Measurements from ENCODE around the gene CAPN14.

CAPN14 gene

DNA sequence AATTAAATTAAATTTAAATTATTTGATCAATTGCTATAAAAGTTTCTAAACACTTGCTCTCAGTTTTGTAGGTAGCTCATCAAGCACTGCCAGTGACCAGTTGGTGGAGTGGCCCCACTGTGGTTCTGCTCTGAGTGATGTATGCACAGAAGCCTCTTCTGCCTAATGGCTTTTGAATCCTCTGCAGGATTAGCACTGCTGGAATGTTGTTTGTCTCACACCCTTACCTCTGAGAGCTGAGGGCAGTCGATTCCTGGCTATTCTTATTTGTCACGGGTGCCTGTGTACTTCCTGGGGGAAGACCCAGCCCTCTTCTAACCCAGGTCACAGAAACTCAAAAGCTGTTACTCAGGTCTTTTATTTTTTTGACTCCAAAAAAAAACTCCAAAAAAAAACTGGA, 9.5 kb downstream of the CAPN14 start:
- H3K27ac ChIP-seq (ENCODE audit: low read depth, low read length): no peak overlapping the region
- H3K4me3 ChIP-seq (ENCODE audit: low read depth, low read length): no peak overlapping the region
- H3K36me3 ChIP-seq (ENCODE audit: insufficient read depth, low read length): no peaks in the 10 kb centered on the region
- no peak overlapping the region for H2AFZ ChIP-seq (ENCODE audit: low read length, unreplicated experiment)
- H3K27me3 ChIP-seq (ENCODE audit: insufficient read depth, low read length): no peaks in the 10 kb centered on the region; the same call in 1 of the 2 replicates
- no peaks in the 10 kb centered on the region for H3K79me2 ChIP-seq (ENCODE audit: control insufficient read depth, insufficient read depth, low read length, unreplicated experiment)
- H3K4me1 ChIP-seq (ENCODE audit: control insufficient read depth, insufficient read depth, low read length, unreplicated experiment): no peaks in the 10 kb centered on the region

DNA sequence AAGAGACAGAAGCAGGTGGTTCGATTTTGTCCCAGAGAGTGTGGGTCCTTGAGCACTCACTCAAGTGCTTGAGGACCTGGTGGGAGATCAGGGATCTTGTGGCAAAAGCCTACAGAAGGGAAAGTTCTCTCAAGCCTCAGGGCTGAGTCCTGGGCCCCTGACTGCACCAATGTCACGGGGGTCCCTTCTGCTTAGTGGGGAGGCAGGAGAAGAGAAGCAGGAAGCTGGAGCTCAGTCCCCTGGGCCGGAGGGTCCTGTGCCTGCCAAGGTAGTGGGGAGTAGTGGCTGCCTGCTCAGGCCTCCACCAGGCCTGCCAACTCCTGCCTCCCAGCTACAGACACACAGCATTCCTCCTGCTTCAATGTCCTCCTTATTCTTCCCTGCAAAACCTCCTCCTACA, 11.7 kb downstream of the CAPN14 start:
- Histone ChIP-seq H3K79me2 (ENCODE audit: control insufficient read depth, insufficient read depth, low read length, unreplicated experiment) (no peaks in the 10 kb centered on the region), H3K4me3 (ENCODE audit: low read depth, low read length) (no peak overlapping the region), H3K36me3 (ENCODE audit: insufficient read depth, low read length) (no peaks in the 10 kb centered on the region), H3K27ac (ENCODE audit: low read depth, low read length) (no peak overlapping the region), H2AFZ (ENCODE audit: low read length, unreplicated experiment) (no peak overlapping the region), H3K4me1 (ENCODE audit: control insufficient read depth, insufficient read depth, low read length, unreplicated experiment) (no peaks in the 10 kb centered on the region), H3K27me3 (ENCODE audit: insufficient read depth, low read length) (peaks cover 3% of the 10 kb centered on the region; the same call in 1 of the 2 replicates)

DNA sequence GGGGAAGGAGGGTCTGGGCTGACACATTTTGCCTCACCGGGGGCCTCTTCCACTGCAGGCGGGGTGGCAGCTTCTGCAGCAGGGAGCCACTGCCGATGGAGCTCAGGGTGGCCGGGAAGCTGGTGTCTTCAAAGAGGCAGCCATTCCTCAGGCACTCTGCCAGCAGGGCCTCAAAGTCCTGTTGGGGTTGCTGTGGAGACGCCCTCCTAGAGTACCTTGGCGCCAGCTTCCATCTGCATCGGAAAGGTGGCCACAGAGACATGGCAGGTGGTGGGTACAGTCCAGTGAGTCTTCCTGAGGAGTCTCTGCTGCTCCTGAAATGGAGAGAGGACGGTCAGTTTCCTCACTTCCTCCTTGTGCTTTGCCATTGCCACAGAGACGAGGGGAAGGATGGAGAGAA, 12.1 kb downstream of the CAPN14 start:
- H3K4me1 ChIP-seq (ENCODE audit: control insufficient read depth, insufficient read depth, low read length, unreplicated experiment): no peaks in the 10 kb centered on the region
- no peak overlapping the region for H2AFZ ChIP-seq (ENCODE audit: low read length, unreplicated experiment)
- peaks cover 3% of the 10 kb centered on the region; the same call in 1 of the 2 replicates for H3K27me3 ChIP-seq (ENCODE audit: insufficient read depth, low read length)
- H3K36me3 ChIP-seq (ENCODE audit: insufficient read depth, low read length): no peaks in the 10 kb centered on the region
- H3K27ac ChIP-seq (ENCODE audit: low read depth, low read length): no peak overlapping the region
- H3K79me2 ChIP-seq (ENCODE audit: control insufficient read depth, insufficient read depth, low read length, unreplicated experiment): no peaks in the 10 kb centered on the region
- no peak overlapping the region for H3K4me3 ChIP-seq (ENCODE audit: low read depth, low read length)

DNA sequence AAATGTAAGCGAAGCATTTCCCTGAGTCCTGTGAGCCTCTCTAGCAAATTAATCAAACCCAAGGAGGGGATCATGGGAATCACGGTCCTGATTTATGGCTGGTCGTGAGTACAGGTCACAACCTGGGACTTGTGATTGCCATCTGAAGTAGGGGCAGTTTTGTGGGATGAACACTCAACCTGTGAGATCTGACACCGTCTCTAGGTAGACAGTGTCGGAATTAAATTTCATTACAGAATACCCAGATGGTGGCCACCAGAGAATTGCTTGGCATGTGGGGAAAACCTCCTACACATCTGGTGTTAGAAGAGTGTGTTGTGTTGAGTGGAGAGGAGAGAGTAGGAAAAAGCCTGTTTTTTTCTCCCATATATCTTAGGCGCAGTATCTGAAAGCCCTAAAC, 12.5 kb downstream of the CAPN14 start:
- Histone ChIP-seq H3K4me1 (ENCODE audit: control insufficient read depth, insufficient read depth, low read length, unreplicated experiment) (no peaks in the 10 kb centered on the region), H3K27ac (ENCODE audit: low read depth, low read length) (no peak overlapping the region), H3K79me2 (ENCODE audit: control insufficient read depth, insufficient read depth, low read length, unreplicated experiment) (no peaks in the 10 kb centered on the region), H2AFZ (ENCODE audit: low read length, unreplicated experiment) (no peak overlapping the region), H3K4me3 (ENCODE audit: low read depth, low read length) (no peak overlapping the region), H3K27me3 (ENCODE audit: insufficient read depth, low read length) (peaks cover 3% of the 10 kb centered on the region; the same call in 1 of the 2 replicates), H3K36me3 (ENCODE audit: insufficient read depth, low read length) (no peaks in the 10 kb centered on the region)

DNA sequence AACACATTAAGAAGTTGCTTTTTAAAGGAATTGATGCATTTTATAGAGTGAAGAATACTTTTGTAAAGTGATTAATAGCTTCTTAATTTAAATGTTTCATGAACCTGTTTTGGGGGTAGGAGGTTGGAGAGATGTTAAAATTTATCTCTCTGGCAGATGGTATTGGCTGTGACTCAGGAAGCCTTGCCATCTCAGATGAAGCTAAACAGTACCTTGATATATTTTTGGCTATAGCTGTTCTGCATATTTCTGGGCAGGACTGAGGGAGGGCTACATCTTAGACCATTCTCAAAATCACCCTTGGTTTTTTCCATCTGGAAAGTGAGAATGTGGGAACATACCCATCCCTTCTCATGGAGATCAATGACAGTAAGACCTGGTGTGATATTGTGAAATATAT, 13.4 kb downstream of the CAPN14 start:
- H3K79me2 ChIP-seq (ENCODE audit: control insufficient read depth, insufficient read depth, low read length, unreplicated experiment): no peaks in the 10 kb centered on the region
- H2AFZ ChIP-seq (ENCODE audit: low read length, unreplicated experiment): no peak overlapping the region
- H3K36me3 ChIP-seq (ENCODE audit: insufficient read depth, low read length): no peaks in the 10 kb centered on the region
- no peaks in the 10 kb centered on the region for H3K4me1 ChIP-seq (ENCODE audit: control insufficient read depth, insufficient read depth, low read length, unreplicated experiment)
- H3K27me3 ChIP-seq (ENCODE audit: insufficient read depth, low read length): peaks cover 3% of the 10 kb centered on the region; the same call in 1 of the 2 replicates
- no peak overlapping the region for H3K4me3 ChIP-seq (ENCODE audit: low read depth, low read length)
- H3K27ac ChIP-seq (ENCODE audit: low read depth, low read length): no peak overlapping the region

DNA sequence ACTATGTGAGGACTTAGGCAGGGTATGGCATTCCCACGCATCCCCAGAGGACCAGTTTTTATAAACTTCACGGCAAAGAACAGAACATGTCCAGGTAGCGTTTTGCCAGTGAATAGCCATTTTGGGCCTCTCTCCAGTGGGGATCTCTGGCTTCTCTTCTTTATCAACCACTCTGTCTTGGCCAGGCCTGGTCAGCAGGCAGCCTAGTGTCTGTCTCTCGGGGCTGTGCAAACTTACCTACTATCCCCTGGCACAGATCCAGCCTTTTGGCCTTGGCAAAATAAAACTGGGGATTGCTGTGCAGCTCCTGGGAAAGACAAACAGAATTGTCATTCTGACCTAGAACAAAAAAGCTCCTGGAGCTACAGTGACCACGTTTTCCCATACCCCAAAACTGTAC, 14.5 kb downstream of the CAPN14 start:
- Histone ChIP-seq H3K36me3 (ENCODE audit: insufficient read depth, low read length) (no peaks in the 10 kb centered on the region), H2AFZ (ENCODE audit: low read length, unreplicated experiment) (no peak overlapping the region), H3K4me3 (ENCODE audit: low read depth, low read length) (no peak overlapping the region), H3K27ac (ENCODE audit: low read depth, low read length) (no peak overlapping the region), H3K4me1 (ENCODE audit: control insufficient read depth, insufficient read depth, low read length, unreplicated experiment) (no peaks in the 10 kb centered on the region), H3K27me3 (ENCODE audit: insufficient read depth, low read length) (peaks cover 3% of the 10 kb centered on the region; the same call in 1 of the 2 replicates), H3K79me2 (ENCODE audit: control insufficient read depth, insufficient read depth, low read length, unreplicated experiment) (no peaks in the 10 kb centered on the region)

DNA sequence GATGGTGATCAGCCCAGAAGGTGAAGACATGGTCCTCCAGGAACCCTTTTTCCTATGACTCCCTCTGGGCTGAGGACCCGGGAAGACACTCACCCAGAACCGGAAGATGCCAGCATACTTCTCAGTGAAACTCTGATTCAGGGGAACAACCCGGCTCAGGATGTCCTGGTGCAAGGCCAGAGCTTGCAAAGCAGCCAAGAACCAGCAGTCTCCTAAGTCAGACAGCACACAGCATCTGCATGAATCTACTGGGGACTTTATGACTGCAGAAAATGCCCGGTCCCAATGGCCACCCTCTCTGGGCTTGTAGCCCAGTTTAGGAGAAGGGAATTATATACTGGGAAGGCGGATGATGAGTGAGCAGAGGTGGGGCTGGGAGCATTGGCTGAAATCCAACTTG, 15.3 kb downstream of the CAPN14 start:
- Histone ChIP-seq H3K27ac (ENCODE audit: low read depth, low read length) (no peak overlapping the region), H3K4me3 (ENCODE audit: low read depth, low read length) (no peak overlapping the region), H3K79me2 (ENCODE audit: control insufficient read depth, insufficient read depth, low read length, unreplicated experiment) (no peaks in the 10 kb centered on the region), H2AFZ (ENCODE audit: low read length, unreplicated experiment) (no peak overlapping the region), H3K36me3 (ENCODE audit: insufficient read depth, low read length) (no peaks in the 10 kb centered on the region), H3K4me1 (ENCODE audit: control insufficient read depth, insufficient read depth, low read length, unreplicated experiment) (no peaks in the 10 kb centered on the region), H3K27me3 (ENCODE audit: insufficient read depth, low read length) (peaks cover 3% of the 10 kb centered on the region; the same call in 1 of the 2 replicates)

DNA sequence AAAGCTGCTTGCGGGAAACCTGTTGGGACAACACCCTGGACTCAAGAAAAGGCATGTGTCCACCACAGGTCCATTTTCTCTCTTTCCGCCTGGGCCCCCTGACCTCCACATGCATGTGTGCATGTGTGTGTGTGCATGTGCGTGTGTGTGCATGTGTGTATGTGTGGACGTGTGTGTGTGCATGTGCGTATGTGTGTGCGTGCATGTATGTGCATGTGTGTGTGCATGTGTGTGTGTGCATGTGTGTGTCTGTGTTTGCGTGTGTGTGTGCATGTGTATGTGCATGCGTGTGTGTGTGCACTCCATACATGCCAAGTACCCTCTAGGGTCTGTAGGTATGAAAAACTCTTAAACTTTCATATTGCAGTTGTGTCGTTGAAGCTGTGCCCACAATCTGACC, 16.3 kb downstream of the CAPN14 start:
- H2AFZ ChIP-seq (ENCODE audit: low read length, unreplicated experiment): no peak overlapping the region
- H3K79me2 ChIP-seq (ENCODE audit: control insufficient read depth, insufficient read depth, low read length, unreplicated experiment): no peaks in the 10 kb centered on the region
- no peak overlapping the region for H3K4me3 ChIP-seq (ENCODE audit: low read depth, low read length)
- H3K27me3 ChIP-seq (ENCODE audit: insufficient read depth, low read length): peaks cover 6% of the 10 kb centered on the region; the same call in 1 of the 2 replicates
- no peaks in the 10 kb centered on the region for H3K4me1 ChIP-seq (ENCODE audit: control insufficient read depth, insufficient read depth, low read length, unreplicated experiment)
- H3K27ac ChIP-seq (ENCODE audit: low read depth, low read length): no peak overlapping the region
- no peaks in the 10 kb centered on the region for H3K36me3 ChIP-seq (ENCODE audit: insufficient read depth, low read length)

DNA sequence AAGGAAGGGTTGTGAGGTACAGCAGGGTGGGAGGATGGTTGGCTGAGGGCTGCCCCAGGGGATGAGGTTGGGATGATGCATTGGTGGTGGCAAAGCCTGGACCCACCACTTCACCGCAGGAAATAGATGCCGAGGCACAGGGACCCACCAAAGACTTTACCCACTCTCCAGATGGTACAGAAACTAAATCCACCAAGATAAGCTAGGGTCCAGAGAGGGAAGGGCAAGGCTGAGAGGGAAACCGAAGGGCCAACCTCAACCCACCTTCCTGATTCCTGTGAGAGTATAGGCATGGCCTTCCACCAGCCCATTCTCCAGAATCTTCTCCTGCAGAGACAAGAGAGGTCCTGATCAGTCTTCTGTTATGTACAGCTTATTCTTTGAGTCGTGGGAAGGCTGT, 18.1 kb downstream of the CAPN14 start:
- Histone ChIP-seq H3K4me3 (ENCODE audit: low read depth, low read length) (no peak overlapping the region), H3K79me2 (ENCODE audit: control insufficient read depth, insufficient read depth, low read length, unreplicated experiment) (no peaks in the 10 kb centered on the region), H3K27me3 (ENCODE audit: insufficient read depth, low read length) (peaks cover 7% of the 10 kb centered on the region), H3K4me1 (ENCODE audit: control insufficient read depth, insufficient read depth, low read length, unreplicated experiment) (no peaks in the 10 kb centered on the region), H2AFZ (ENCODE audit: low read length, unreplicated experiment) (no peak overlapping the region), H3K36me3 (ENCODE audit: insufficient read depth, low read length) (no peaks in the 10 kb centered on the region), H3K27ac (ENCODE audit: low read depth, low read length) (no peak overlapping the region)

DNA sequence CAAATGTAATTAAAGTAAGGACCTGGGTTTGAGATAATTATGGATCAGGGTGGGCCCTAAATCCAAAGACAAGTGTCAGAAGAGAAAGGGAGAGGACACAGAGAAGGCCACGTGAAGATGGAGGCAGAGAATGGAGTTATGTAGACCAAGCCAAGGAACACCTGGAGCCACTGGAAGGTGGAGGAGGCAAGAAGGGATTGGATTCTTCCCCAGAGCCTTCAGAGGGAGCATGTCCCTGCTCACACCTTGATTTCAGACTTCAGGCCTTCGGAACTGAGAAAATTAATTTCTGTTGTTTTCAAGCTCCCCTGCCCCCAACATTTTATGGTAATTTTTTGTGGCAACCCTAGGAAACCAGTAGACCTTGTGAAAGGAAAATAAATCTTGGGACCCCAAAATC, 19.6 kb downstream of the CAPN14 start:
- H3K79me2 ChIP-seq (ENCODE audit: control insufficient read depth, insufficient read depth, low read length, unreplicated experiment): no peaks in the 10 kb centered on the region
- H3K27ac ChIP-seq (ENCODE audit: low read depth, low read length): no peak overlapping the region
- H3K36me3 ChIP-seq (ENCODE audit: insufficient read depth, low read length): no peaks in the 10 kb centered on the region
- no peaks in the 10 kb centered on the region for H3K4me1 ChIP-seq (ENCODE audit: control insufficient read depth, insufficient read depth, low read length, unreplicated experiment)
- peaks cover 9% of the 10 kb centered on the region for H3K27me3 ChIP-seq (ENCODE audit: insufficient read depth, low read length)
- no peak overlapping the region for H3K4me3 ChIP-seq (ENCODE audit: low read depth, low read length)
- H2AFZ ChIP-seq (ENCODE audit: low read length, unreplicated experiment): no peak overlapping the region

DNA sequence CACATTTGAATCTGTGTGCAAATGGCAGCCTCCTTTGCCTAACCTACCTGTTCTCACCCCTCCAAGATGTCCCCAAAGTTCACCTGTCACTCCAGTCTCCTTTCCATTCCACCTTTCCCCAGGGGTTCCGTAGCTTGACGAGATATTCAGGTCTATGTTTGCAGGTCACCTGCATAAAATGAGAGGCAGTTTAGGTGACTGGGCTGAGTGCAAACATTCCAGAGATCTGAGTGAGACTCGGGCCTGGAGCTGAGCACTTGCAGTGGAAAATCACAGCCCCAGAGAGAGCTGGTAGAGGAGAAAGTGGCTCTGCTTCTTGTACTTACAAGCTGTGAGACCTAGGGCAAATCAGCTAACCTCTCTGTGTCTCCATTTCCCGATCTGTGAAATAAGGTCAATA, 20.1 kb downstream of the CAPN14 start:
- Histone ChIP-seq H3K79me2 (ENCODE audit: control insufficient read depth, insufficient read depth, low read length, unreplicated experiment) (no peaks in the 10 kb centered on the region), H3K27me3 (ENCODE audit: insufficient read depth, low read length) (peaks cover 9% of the 10 kb centered on the region), H3K27ac (ENCODE audit: low read depth, low read length) (no peak overlapping the region), H3K4me1 (ENCODE audit: control insufficient read depth, insufficient read depth, low read length, unreplicated experiment) (no peaks in the 10 kb centered on the region), H3K36me3 (ENCODE audit: insufficient read depth, low read length) (no peaks in the 10 kb centered on the region), H3K4me3 (ENCODE audit: low read depth, low read length) (no peak overlapping the region), H2AFZ (ENCODE audit: low read length, unreplicated experiment) (no peak overlapping the region)
